HepG2 (cell line): ENCODE measurements around the gene CTU1.

Experiments used
- CTCF ChIP-seq: sonication (generic); formaldehyde crosslinking; IDR thresholded peaks from 2 replicates; pipeline ENCODE4 v1.5.0; 2020; ENCODE audit warnings: mild to moderate bottlenecking, missing genetic modification reagents, moderate library complexity
- HMGA1 ChIP-seq: sonication (generic); formaldehyde crosslinking; conservative IDR thresholded peaks from 2 replicates; pipeline ENCODE4 v1.4.0; 2020; ENCODE audit warnings: missing genetic modification reagents
- JUND ChIP-seq: sonication (generic); formaldehyde crosslinking; IDR thresholded peaks from 2 replicates; pipeline ENCODE4 v1.8.0; 2022; ENCODE audit warnings: mild to moderate bottlenecking, missing genetic modification reagents
- POLR2AphosphoS2 ChIP-seq: IDR thresholded peaks from 2 replicates; pipeline ENCODE4 v1.6.1; 2011; ENCODE audit warnings: low read depth, low read length, improper control_type of control experiment
- SMAD3 ChIP-seq: sonication (generic); formaldehyde crosslinking; IDR thresholded peaks from 2 replicates; pipeline ENCODE4 v1.4.0; 2020; ENCODE audit warnings: missing genetic modification reagents
- SNAI1 ChIP-seq: sonication (generic); formaldehyde crosslinking; IDR thresholded peaks from 2 replicates; pipeline ENCODE4 v1.5.0; 2020; ENCODE audit warnings: mild to moderate bottlenecking, missing genetic modification reagents, borderline replicate concordance
- ZC3H4 ChIP-seq: sonication (generic); formaldehyde crosslinking; IDR thresholded peaks from 2 replicates; pipeline ENCODE4 v1.4.0; 2020; ENCODE audit warnings: missing genetic modification reagents, borderline replicate concordance
- ZNF224 ChIP-seq: sonication (generic); formaldehyde crosslinking; IDR thresholded peaks from 2 replicates; pipeline ENCODE4 v1.5.0; 2020; ENCODE audit warnings: mild to moderate bottlenecking, missing genetic modification reagents
- ZNF660 ChIP-seq: sonication (generic); formaldehyde crosslinking; IDR thresholded peaks from 2 replicates; pipeline ENCODE4 v1.5.1; 2020; ENCODE audit warnings: mild to moderate bottlenecking, low read depth, missing genetic modification reagents, borderline replicate concordance

DNA sequence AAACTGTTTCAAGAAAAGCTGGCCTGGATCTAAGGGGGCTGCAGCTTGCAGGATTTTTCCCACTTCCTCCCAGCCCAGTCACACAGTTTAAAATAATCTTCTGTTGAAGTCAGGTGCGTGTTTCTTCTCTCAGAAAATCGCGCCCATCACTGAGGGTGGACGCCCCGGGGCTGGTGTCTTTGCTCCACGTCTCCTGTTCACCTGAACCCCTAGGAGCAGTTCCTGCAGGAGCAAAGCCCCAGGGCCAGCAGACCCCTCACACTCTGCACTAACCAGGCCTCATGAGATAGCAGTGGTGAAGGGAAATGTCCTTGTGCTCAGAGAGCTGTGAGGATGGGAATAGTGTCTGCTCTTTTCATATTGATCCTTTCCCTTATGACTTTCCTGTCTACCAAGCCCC is 33.0 kb upstream of the CTU1 start:
- no peak for TF ChIP-seq ZC3H4 (CRISPR knock-in tag)
- TF ChIP-seq ZNF224 (CRISPR knock-in tag): no peak
- no peak for TF ChIP-seq CTCF
- no peak for TF ChIP-seq JUND (CRISPR knock-in tag)
- no peak for TF ChIP-seq POLR2AphosphoS2
- TF ChIP-seq ZNF660 (CRISPR knock-in tag): no peak
- TF ChIP-seq SNAI1 (CRISPR knock-in tag): no peak
- TF ChIP-seq SMAD3: no peak
- no peak for TF ChIP-seq HMGA1 (CRISPR knock-in tag)
